Midbrain (tissue), 1 donor: ENCODE data around the gene ARHGAP22.

Experiments used
- DNase-seq: peaks from one replicate; lab custom pipeline; 2025; lab: John Stamatoyannopoulos, UW

ARHGAP22 gene

DNA sequence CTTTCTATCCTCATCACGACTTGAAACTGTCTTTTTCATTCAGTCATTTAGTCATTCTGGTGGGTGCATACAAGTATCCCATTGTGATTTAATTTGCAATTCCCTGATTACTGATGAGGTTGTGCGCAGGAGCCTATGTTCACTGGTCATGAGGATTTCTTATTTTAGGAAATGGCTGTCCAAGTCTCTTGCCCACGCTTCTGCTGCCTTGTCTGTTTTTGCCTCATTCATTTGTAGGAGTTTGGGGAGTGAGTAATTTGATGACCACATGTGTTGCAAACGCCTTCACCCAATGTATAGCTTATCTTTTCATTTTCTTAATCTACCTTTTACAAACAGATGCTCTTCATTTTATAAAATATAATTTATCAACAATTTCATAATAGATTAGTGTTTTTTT lies 127.3 kb downstream of the ARHGAP22 start:
- no peak for DNase-seq

DNA sequence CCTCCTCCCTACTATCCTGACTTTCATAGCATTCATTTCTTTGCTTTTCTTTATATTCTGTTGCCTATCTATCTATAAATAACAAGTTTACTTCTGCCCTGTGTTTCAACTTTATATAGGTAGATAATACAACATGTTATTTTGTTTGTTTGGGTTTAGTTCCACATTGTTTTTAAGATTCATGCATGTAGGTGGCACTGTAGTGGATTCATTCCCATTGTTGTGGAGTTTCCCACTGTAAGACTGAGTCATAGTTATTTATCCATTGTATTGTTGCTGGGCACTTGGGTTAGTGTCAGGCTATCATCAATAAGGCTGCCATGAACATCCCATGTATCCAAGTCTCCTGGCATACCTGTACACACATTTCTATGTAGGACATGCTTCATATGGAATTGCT lies 127.7 kb downstream of the ARHGAP22 start:
- no peak for DNase-seq

DNA sequence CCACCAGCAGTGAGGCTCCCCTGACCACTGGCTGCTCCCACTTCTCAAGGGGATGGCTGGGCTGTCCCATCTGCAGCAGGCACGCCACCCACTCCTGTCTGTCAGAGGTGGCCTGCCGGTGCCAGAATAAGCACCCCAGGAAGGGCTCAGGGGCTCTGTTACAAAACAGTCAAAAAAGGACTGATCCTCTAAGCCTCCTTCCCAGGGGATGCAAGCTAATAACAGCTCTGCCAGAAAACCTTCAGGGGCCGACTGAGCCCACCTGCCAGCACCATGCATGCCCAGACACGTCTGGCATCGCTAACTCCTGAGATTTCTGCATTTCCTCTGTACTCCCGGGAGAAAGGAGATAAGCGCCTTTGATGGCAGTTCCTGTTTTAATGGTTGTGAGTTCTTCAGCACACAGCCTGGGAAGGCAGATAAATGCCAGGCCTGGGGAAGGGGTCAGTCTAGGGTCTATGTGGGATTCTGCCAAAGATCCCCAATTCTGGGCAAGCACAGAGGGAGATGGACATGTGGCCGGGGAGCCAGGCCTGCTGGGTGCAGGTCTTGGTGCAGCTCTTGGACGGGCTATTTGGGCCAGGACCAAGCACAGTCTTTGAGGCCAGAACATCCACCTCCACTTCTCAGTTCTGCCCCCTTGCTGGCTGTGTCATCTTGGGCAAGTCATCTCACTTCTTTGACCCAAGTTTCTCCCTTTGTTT lies 128.4 kb downstream of the ARHGAP22 start:
- no peak for DNase-seq

DNA sequence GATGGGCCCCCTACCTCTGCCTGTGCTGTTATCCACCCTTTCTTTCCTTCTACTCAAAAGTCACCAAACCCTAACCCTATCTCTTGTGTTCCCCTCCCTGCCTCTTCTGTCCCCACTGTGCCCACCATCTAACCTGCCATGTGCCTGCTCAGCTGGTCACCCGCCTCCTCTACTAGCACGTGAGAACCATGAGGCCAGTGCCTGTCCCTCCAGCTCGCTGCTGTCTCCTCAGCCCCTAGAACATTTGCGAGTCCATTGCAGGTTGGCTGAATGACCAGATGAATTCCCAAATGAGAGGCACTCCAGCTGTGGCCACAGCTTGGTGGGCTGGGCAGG lies 129.0 kb downstream of the ARHGAP22 start:
- DNase-seq: no peak

DNA sequence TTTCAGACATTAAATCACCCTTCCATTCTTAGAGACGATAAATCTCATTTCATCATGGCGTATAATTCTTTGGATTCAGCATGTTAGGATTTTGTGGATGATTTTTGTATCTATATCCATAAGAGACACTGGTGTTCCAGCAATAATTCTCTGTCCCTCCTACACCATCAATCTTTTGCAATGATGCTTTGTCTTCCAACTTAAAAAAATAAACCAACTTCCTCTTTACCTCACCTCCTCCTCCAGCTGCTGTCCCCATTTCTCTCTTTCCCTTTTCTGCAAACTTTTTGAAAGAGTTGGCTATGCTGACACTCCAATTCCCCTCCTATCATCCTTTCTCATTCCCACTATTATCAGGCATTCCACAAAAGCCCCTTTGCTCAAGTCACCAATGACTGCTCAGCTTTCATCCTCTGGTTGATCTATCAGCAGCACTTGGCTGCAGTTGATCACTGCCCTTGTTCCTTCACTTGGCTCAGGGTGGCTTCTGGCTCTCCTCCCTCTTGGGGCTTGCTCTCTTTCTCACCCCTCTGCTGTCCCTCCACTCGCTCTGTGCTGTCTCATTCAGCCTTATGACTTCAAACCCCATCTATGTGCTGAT lies 130.0 kb downstream of the ARHGAP22 start:
- no peak for DNase-seq

- DNase-seq: no peak
Measured at GRCh38 chr10:48473704-48474103, 131.2 kb downstream of the ARHGAP22 start.

DNA sequence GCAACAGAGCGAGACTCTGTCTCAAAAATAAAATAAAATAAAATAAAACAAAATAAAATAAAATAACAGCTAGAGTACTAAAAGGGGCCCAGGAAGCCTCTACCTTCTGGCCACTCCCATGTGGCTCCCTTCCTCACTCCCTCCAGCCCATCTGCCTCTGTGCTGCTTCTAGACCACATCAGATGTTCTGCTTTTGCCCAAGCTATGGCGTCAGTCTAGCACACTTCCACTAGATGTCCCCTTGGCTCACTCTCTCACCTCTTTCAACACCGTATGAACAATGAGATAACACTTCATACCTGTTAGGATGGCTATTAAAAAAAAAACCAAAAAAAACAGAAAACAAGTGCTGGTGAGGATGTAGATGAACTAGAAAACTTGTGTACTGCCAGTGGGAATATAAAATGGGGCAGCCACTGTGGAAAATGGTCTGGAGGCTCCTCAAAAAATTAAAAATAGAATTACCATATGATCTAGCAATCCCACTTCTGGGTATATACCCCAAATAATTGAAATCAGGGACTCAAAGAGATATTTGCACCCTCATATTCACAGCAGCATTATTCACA lies 132.3 kb downstream of the ARHGAP22 start:
- DNase-seq: no peak

DNA sequence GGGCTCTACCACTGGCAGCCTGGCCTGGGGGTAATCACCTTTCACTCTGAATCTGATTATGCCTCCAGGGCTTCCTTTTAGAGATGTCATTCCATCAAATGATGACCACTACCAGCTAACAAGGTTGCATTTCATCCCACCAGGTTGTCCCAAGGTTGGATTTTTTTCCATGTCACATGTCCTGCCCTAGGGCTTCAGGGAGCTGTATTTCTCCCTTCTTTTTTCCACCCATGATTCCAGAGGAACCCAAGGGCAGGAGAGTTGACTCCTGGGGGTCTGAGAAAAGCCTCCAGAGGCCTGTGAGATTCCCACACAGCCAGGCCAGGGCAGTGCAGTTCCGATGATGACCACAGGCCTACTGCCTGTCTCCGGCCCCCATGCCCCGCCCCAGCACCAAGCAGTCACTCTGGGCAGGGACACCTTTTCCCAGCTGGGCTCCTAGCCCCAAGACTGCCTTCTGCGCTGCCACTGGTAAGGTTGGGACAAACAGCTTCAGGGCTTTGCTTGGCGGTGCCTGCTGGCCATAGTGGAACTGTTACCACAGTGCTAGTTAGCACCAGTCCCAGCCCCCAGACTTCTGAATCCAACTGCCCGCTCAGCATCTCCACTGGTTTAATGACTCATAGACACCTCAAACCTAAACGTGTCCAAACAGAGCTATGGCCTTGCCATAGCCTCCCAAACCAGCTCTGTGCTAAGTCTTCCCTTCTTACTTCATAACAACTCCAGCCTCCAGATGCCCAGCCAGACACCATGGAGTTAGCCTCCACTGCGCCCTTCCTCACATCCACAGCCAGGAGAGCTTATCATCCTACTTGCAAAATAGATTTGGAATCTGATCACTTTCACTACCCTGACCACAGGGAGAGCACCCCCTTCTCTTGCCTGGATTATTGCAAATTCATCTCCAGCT lies 133.7 kb downstream of the ARHGAP22 start:
- no peak for DNase-seq

DNA sequence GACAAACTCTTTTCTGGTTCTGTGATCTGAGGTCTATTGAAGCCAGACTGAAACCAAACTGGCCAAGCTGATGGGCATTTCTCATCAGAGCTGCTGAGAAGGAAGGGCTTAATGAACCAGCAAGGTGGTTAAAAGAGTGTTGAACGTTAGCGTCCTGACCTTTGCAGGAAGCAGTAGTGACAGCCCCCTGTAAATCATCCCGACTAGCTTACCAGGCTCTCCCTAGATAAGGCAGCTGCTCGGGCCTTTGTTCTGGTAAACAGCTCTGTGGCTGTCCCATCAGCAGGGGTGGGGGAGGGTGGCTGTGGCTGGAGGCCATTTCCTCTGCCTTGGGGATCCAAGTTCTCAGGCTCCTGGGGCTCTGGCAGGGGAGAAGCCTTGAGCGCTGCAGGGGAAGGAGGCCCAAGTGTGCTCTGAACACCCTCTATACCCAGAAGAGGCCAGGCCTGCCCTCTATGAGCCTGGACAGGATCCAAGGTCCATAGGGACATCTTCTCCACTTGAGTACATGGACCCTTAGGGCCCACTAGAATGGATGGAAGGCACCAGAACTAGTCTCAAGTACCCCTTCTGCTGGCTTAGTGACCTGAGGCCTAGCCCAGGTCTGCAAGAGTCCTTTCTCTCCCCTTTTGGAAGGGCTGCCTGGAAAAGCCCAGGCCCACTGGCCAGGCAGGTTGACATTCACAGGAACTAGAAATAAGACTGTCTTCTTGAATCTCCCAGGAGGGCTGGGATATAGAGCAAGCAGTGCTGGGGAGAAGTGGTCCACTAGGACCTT lies 134.6 kb downstream of the ARHGAP22 start:
- no peak for DNase-seq

DNA sequence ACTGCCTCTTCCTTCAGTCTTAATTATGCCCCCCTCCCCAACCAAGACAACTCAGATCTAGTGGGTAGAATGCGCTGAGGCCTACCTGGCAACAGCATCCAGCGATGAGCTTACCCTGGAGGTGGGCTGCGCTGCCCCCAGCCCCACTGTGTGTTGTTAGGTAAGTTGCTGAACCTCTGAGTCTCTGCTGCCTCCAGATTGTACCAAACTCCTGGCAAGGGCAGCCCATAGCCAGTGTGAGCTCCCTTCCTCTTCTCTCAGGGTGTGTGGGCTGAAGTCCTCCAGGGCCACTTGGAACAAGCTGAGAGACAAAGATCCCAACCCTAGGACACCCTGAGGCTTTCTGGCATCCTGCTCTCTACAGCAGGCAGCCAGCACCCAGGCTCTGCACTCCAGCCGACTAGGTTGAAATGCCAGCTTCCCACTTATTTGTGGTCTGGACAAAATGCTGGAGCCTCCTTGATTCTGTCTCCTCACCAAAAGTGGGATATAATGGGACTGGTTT lies 135.3 kb downstream of the ARHGAP22 start:
- DNase-seq: no peak

GRCh38 chr10:48468866-48469511 lies 135.9 kb downstream of the ARHGAP22 start:
- no peak for DNase-seq

DNA sequence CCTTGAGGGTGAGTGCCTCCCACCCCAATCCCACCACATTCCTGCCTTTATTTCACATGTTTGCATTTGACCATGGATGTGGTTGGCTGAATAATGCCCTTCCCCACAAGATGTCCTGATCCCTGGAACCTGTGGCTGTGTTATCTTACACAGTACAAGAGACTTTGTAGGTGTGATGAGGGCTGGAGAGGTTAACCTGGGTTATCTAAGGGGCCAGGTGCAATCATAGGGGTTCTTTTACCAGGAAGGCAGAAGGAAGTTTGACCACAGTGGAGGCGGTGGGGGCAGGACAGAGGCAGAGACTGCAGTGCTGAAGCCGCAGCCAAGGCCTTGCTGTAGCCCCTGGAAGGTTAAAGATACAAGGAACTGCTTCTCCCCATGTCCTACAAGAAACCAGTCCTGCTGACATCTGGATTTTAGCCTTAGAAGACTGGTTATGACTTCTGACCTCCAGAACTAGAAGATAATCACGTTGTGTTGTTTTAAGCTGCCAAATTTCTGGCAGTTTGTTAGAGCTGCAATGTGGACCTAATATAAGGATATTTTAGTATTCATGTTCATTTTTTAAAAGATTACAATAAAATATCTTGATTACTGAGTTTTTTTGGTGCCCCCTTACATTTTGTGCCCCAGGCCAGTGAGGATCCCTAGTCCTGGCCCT lies 136.6 kb downstream of the ARHGAP22 start:
- no peak for DNase-seq

GRCh38 chr10:48467669-48468068 lies 137.2 kb downstream of the ARHGAP22 start:
- no peak for DNase-seq

DNA sequence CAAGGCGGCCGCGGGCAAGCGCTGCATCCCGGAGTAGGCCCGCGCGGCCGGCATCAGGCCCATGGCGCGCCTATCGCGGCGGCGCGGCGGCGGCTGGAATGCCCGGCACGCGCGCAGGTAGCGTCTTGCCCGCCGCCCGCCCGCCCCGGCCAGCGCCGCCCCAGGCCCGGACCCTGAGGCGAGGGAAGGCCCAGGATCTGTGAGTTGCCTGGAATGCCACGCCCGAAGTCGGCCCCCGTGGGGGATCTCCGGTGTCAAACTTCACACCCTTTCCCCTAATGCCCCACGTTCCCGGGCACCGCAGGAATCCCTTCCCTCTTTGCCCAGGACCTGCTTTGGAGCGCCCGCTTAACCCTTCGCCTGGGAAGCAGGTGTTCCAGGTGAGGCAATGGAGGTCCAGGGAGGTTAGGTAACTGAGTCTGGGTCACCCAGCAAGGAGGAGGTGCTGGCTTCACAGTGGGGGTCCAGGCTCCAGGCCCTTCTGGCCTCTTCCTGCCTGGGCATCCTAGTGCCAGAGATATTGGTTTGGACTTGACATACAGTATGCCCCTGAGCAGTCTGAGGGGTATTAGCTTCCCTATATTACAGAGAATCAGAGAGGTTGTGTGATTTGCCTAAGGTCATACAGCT lies 138.1 kb downstream of the ARHGAP22 start:
- no peak for DNase-seq

GRCh38 chr10:48465860-48466521 lies 138.9 kb downstream of the ARHGAP22 start:
- DNase-seq: no peak

DNA sequence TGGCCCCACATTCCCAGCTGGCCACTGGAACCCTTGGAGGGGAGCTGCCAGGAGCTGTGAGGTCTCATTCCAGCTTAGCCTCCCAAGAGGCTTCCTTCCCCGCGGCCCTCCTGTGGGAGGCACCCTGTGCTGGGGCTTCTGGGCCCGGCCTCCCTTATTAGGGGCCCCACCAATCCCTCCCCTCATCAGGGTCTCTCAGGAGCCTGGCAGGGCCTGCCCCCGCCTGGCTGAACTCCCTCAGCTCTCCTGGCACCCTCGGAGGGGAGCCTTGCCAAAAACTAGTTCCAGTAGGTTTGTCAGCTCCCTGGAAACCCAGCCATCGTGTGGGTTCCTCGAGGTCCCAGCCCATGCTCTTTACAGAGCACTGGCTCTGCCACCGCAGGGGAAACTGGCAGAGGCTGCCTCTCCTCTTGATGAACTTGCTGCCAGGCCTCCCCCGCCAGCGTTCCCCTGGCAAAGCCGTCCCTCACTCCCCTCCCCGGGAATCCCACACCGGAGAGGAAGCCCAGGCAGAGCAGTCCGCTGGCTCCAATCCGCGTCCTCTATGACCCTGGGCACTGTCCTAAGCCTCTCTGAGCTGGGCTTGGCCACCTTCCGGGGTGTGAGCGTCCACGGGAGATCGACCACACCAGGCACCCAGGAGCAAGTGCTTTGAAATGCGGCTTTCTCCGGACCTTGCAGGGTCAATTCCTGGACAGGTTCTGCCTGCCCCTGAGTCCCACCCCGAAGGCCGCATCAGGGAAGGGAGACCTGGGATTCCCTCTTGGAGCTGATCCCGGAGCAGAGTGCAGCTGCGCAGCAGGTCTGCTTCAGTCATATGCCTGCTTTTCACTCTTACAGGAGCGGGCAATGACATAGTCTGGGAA lies 139.8 kb downstream of the ARHGAP22 start:
- DNase-seq: peak; percentile 58

- DNase-seq: no peak
Measured at GRCh38 chr10:48464121-48464870, 140.6 kb downstream of the ARHGAP22 start.
